Stimulated activated CD4-positive, alpha-beta T cell treated with anti-CD3 and anti-CD28 coated beads, Interleukin-12 subunit alpha, Interleukin-12 subunit beta, amount 100 ng/mL, for 24 hours (primary cell): ENCODE data around the gene ZNF691.
"Not testable (repeated sequence)": the region's sequence is repeated elsewhere in the genome, so short reads cannot be mapped to it uniquely, and the experiment has no call there.

ENCODE experiments used
- DNase-seq, 2 experiments: peaks; one replicate each; pipeline ENCODE4 v3.0.0-alpha.2; 2020; ENCODE audit warnings: low read depth in 2 of 2

Gene ZNF691

DNA sequence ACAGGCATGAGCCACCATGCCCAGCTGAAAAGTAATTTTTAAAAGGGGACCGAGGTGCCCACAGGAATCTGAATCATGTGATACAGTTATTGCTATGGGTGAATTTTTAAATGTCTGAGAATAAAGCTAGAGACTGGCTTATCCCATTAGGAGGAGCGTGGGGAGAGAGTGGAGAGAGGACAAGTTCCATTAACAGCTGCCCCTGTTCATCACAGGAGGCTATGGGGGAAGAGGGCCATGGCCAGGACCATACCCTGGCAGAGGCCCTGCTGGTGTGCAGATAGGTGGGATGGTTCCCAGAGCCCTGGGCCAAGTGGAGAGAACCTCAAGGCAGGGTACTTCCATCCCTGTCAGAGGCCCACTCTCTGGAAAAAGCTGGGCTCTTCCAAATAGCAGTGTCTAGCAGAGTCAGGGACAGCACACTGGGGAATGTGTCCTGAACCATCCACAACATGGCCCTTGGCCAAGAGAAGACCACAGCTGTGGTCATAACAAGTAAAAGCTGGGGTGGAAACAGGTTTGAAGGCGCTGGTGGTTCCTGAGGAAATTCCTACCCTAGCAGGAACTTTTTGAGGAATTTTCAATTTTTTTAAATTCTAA lies 13.7 kb upstream of the ZNF691 start:
- DNase-seq, result no peak

DNA sequence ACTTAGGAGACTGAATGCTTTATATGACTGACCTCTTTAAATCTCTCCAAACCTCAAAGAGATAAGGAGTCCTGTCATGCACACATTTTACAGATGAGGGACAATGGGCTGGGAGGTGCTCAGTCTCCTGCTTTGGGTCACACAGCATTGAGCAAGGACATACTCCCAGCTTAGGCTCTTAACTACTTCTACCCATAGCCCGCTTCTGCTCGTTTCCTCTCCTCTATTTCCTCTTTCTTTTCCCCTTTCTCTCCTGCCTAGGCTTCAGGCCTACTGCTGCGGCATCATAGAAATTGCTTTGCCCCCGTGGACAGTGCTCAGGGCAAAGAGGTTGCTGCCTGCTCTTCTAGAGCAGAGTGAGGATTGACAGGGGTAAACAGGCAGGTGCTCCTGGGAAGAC lies 12.4 kb upstream of the ZNF691 start:
- DNase-seq, result no peak

DNA sequence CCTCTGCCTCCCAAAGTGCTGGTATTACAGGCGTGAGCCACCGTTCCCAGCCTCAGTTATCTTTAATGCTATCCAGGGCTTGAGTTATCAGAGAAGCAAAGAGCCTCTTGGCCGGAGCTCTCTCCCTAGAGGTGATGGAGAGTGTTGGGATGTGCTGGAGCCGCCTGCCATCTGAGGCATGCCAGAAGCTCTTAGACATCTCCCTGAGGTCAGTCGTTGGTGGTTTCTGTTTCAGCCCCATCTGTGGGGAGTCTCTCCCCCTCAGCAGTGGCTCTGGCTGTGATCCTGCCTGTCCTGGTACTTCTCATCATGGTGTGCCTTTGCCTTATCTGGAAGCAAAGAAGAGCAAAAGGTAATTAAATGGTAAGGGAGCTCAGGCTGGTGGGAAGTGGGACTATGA lies 11.6 kb upstream of the ZNF691 start:
- no peak for DNase-seq

DNA sequence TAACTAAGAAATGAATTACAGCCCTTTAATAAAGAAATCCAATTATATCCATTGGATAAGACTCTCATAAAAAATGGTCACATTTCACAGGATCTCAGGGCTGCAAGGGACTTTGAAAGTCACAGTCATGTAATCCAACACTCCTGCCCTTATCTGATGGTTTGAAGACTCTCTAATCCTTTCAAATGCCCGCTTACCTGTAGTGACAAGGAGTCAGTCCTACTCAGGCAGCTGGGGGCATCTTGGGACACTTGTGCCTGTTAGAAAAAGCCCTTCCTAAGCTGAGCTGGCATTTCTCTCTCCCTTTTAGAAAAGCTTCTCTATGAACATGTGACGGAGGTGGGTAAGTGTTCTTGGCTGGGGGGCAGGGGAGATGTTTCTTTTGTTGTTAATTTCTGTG lies 11.0 kb upstream of the ZNF691 start:
- no peak for DNase-seq

DNA sequence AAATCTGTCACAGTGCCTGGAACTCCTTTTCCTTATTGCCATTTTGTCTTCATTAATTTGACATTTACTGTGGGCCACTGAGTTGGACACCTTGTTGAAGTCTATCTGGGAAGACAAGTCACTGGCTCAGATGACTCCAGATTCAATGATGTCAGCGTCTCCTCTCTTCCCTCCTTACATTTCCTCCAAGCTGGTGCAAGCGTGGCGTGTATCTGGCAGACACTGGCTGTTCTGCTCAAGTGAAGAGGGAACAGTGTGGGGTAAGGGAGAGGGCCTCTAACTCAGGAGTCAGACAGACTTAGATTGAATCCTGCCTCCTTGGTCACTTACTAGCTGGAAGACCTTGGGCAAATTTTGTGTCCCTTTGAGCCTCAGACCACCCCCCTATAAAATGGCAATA lies 8.7 kb upstream of the ZNF691 start:
- DNase-seq, result no peak

DNA sequence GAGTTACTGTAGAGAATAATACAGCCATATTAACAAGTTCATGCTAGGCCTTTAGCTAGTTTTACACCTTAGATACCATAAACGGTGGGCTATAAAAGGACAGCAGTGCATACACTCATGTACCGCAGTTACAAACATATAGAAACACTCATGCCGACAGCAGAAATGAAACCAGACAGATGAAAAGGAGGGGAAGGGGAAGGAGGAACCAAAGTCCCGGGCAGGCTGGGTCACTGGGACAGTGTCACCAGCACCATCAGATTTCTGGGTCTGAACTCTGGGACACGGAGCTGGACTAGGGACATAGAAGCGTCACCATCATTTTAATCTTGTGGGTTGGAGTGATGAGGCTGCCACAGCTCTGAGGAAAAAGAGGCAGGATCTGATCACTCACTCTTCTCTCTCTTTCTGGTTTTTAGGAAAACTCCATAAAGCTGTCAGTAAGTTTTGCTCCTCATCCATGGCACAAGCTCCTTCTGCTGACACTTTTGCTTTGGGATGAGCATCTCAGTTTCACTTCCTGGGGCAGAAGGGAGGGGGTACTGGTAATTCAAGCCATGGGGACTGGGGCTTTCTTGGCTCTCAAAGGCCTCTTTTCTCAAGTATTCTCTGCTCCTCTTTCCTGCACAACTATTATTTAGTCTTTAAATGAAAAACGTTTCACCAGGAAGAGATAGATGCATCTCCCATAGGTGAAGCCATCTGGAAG lies 7.8 kb upstream of the ZNF691 start:
- DNase-seq, result no peak

DNA sequence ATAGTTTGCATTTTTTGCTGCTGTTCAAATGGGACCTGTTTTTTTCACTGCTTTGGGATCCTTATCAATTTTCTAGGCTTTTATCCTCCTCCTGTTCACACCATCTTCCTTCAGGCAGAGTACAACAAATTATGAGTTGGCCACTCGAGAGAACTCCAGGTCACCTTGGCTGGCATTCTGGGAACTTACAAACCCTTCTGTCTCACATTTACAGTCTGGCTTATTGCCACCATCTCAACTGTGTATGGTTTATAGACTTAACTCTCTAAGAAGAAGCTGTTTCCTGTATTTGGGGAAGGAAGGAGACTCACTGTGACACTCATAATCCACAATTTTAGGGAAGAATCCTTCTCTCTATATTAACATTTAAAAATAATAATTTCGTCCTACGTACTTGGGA lies 5.4 kb upstream of the ZNF691 start:
- DNase-seq, result no peak

DNA sequence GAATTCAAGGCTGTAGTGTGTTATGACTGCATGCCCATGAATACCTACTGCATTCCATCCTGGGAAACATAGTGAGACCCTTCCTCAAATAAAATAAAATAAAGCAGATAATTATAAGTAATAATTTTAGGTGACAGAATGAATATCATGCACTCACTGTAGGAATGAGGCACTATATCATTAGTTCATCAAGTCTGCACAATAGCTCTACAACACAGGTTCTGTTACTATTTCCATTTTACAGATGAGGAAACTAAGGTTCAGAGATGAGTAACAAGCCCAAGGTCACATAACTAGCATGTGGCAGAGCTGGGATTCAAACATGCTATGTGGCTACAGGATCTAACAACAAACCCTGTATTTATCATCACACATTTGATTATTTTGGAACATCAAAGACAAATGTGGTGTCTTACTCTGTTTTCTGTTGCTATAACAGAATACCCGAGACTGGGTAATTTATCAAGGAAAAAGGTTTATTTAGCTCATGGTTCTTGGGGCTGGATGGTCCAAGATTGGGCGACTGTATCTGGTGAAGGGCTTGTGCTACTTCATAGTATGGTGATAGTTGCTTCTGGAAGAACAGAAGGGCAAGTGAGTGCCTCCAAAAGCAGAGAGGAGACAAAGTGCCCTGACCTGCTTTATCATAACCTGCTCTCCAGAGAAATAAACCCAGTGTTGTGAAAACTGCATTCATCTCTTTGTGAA lies 4.8 kb upstream of the ZNF691 start:
- no peak for DNase-seq

DNA sequence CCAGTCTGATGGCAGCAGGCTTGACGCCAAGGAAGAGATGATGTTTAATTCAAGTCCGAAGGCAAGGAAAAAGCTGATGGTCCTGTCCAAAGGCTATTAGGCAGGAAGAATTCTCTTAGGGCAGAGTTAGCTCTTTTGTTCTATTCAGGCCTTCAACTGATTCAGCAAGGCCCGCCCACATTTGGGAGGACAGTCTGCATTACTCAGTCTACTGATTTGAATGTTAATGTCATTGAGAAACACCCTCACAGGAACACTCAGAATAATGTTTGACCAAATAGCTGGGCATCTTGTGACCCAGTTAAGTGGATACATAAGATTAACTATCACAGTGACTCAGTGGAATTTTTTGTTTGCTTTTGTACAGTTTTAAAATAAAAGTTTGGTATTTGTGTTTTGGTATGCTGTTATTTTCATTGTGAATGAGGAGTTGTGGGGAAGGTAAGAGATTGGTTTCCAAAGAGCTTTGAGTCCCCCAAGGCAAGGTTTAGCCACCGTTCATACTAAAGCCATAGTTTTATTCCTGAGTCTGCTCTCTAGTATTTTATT lies 1.7 kb upstream of the ZNF691 start:
- no peak for DNase-seq

DNA sequence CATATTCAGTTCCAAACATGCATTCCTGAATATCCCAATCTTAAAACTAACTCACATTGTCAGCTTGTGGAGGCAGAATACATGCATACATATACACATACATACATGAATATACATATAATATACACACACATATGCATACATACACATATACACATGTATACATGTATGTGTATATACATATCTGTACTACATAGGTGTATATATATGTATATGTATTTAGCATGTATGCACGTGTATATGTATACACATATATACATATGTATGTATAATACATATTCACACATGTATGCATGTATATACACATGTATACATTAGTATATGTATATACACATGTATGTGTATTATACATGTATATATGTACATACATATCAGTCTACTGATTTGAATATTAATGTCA lies 1.2 kb upstream of the ZNF691 start:
- DNase-seq, result no peak

DNA sequence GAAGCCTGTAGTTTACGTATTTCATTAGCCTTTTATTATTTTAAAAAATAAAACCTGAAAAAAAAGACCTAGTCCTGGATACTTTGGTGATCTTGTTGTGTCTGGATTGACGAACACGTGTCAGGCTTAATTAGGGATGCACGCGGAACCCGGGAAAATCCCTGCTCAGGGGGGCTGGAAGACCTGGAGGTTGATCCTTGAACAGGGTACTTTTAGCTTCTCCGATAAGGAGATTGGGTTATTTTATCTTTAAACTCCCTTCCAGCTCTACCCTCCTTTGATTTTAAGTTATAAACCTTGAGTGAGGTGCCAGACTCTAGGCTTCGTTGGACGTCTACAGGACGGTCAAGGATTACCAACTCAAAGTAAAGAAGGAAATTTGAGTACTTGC lies 552 bp upstream of the ZNF691 start:
- DNase-seq, result no peak

DNA sequence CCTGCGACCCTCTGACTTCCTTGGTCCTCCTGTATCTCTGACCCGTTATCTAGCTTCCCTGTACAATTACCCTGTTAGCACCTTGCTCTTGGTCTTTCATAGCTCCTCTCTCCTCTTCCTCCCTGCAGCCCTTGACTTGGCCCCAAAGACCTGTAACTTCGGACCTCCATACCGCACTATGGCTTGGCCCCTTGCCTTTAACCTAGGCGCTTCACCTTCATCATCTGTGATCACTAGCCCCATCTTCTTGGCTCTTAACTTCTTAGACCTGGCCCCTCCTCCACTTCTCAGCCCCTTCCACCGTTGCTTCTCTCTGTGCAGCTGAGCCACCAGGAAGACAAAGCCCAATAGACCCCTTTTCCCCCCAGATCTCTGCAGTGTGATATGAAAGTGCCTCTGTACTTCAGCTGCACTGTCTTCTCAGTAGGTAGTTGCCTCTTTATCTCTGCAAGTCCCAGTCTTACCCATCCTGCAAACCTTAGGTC lies 740 bp downstream of the ZNF691 start:
- no peak for DNase-seq

DNA sequence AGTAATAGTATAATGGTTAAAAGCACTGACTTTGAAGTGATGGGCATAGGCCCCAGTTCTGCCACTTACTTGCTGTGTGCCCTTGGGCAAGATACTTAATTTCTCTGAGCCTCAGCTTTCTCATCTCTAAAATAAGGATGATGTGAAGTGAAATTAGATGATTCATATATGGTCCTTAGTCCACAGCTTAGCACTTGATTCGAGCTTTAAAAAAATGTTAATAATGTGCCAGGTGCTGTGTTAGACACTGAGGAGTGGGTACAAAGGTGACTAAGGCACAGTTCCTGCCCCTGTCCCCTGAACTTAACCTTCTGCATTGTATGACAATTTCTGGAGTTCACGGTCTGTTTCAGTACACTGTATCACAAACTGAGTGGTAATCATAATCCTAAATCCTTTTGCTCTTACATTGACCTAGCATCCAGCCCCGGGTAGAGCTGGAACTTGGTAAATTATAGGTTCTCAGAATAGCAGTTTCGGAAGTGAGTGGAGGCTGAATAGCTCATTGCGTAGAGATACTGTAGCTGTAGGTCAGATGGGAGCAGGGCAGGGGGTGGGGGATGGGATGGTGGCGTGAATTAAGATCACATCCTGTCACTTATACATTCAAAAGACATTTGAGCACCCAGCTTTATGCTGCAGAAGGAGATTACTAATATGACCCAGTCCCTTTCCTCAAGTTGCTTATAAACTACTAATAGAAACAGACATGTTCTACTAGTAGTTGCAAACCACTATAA lies 1.5 kb downstream of the ZNF691 start:
- no peak for DNase-seq

DNA sequence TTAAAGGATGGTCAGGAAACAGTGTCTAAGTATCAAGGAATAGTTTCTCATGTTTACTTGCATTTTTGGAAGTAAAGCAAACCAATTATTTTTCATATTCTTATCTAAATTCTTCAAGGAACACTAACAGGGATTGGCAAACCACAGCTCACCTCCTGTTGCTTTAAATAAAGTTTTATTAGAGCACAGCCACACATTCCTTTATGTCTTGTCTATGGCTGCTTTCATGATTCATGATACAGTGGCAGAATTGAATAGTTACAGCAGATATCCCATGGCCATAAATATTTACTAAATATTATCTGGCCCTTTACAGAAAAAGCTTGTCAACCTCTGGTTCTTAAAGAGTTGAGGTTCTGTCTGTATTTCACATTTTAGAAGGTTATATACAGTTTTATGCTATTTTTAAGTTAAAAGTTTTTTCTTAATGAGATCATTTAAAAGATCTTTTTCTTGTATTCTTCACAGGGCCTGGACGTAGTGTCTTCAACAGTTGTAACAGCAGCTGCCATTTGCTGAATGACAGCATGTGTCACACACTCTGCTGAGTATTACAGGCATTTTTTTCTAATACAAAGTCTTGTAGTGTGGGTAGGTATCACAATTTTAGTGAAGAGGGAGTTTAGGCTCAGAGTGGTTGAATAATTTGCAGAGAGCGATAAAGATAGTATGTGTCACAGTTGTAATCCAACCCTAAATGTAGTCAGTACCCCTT lies 2.6 kb downstream of the ZNF691 start:
- DNase-seq, result no peak

DNA sequence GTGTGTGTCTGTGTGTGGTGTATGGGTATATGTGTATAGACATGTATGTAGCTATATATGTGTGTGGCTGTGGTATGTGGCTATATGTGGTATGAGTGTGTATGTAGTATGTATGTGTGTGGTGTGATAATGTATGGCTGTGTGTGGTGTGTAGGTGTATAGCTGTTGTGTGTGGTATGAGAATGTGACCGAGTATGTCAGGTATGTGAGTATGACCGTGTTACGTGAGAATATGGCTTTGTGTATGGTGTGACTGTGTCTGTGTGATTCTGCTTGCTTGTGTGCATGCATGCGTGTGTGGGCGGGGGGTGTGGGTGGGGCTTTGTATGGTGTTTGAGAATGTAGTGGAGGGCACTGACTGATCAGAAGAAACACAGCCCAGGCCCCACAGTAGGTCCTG lies 3.5 kb downstream of the ZNF691 start:
- no peak for DNase-seq

DNA sequence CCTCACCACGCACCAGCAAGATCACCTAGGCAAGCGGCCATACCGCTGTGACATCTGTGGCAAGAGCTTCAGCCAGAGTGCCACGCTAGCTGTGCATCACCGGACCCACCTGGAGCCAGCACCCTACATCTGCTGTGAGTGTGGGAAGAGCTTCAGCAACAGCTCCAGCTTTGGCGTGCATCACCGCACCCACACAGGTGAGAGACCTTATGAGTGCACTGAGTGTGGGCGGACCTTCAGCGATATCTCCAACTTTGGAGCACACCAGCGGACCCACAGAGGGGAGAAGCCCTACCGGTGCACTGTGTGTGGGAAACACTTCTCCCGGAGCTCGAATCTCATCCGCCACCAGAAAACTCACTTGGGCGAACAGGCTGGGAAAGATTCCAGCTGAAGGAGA lies 5.0 kb downstream of the ZNF691 start:
- no peak for DNase-seq

DNA sequence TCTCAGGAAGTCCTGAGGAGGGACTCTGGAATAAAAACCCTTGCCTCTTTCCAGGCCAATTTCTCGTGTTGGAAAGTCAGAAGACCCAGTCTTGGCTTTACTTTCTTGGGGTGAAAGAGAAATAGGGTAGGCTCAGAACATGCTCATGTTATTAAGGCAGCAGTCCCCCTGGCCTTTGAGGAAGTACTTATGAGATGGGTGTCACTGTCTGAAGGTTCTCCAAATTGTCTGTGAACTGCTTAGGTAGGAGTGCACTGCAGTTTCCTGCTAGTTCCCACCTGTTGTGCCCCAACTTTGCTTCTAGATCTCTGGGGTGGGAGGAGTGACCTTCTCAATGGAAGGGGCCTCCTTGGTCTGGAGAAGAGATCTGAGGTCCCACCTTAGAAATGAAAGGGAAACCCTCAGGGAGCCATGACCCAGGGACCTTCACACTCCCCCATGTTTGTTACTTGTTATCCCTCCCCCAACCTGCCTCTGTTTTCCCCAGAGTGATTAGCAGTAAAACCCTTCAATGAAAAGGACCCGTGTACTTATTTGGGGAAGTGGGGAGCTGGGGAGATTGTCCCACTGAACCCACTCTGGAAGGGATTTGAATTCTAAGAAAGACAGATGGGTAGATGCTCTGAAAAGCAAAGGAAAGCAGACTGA lies 5.7 kb downstream of the ZNF691 start:
- DNase-seq, result no peak

DNA sequence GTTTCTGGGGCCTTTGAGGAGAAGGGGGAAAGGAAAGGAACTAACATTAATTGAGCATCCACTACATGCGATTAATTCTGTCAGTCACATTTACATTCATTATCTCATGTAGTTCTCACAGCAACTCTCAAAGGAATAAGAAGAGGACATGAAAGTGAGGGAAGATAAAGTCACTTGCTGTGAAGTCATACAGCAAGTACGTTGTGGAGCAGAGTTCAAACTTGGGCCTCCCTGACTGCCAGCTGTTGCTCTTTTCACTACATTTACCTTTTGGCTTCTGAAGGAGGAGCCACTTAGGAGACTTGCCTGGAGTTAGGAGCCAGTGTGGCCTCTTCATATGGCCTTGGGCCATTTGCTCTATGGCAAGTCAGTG lies 6.2 kb downstream of the ZNF691 start:
- no peak for DNase-seq

DNA sequence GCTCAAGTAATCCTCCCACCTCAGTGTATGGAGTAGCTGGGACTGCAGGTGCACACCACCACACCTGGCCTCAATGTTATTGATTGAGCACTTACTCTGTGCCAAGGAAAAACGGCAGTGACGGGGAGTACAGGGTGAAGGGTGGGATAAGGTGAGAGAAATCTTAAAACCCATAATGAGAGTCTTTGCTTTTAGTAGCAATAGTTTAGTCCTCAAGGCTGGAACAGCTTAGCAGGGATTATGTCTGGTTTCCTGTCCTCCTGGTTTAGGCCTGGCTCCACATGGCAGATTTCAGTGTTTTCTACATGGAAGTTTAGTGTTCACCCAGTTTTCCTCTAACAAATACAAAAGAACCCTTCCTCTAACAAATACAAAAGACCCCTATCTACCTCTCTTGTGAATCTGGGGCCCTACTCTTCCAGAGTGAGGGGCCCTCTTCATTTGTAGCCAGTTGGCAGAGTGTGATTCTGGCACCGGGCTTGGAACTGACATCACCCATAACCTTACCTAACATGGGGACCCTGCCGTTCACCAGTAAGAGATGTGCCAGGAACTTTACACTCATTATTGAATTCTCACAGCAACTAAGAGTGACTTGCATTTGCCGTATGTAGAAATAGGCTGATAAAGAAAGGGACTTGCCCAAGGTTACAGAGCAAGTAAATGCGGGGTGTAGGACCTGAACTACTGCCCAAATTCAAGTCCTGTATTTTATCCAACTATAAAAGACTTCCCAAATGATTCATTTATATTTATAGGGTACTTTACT lies 6.9 kb downstream of the ZNF691 start:
- DNase-seq, result no peak

DNA sequence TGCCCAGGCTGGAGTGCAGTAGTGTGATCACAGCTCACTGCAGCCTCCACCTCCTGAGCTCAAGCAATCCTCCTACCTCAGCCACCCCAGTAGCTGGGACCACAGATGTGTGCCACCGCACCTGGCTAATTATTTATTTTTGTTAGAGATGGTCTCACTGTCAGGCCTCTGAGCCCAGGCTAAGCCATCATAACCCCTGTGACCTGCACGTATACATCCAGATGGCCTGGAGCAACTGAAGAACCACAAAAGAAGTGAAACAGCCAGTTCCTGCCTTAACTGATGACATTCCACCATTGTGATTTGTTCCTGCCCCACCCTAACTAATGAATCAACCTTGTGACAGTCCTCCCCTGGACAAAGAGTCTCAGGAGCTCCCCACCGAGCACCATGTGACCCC lies 10.1 kb downstream of the ZNF691 start:
- DNase-seq, result not testable (repeated sequence)
